Immature natural killer cell (primary cell): Measurements from ENCODE around the gene P2RY11. TPM values are rescaled to one million over a fixed set of nuclear protein-coding genes. Genes with fewer than 3 reads are reported as not detected.

Experiments used
- polyA plus RNA-seq, 3 donors: library from polyadenylated mRNA; unstranded; fragments of 300-500 nt; fragmentation: Illumina TruSeq; gene quantifications; one replicate each; pipeline ENCODE4 v1.2.3, GENCODE V29; 2021

The P2RY11 gene
- polyA plus RNA-seq, 3 donors from 2014 or later, result 2.6 to 26.7 (median 6.9) TPM

Other genes starting within 250 kb of the P2RY11 start
- 1 to 10 TPM; 1.9 to 3.7 (median 3.7) TPM for gene OLFM2, start 175.2 kb upstream of the P2RY11 start, polyA plus RNA-seq
- gene COL5A3, start 101.2 kb upstream of the P2RY11 start, polyA plus RNA-seq, result not detected
- gene RDH8, start 98.2 kb upstream of the P2RY11 start, polyA plus RNA-seq, result not detected
- gene SHFL, start 25.4 kb upstream of the P2RY11 start, polyA plus RNA-seq, result 10 to 100 TPM; 39.4 to 78.4 (median 44.2) TPM
- 1 to 10 TPM in 2 of 3 donors, under 1 TPM in 1; 0.53 to 1.9 (median 1.2) TPM for gene ANGPTL6, start 9.0 kb upstream of the P2RY11 start, polyA plus RNA-seq
- 10 to 100 TPM; 12.1 to 44.8 (median 18.4) TPM for gene PPAN, start 5.3 kb upstream of the P2RY11 start, polyA plus RNA-seq
- gene EIF3G, start 8.2 kb downstream of the P2RY11 start, polyA plus RNA-seq, result 100 to 1,000 TPM; 334 to 509 (median 485) TPM
- gene DNMT1, start 83.3 kb downstream of the P2RY11 start, polyA plus RNA-seq, result 100 to 1,000 TPM in 1 of 3 donors, 10 to 100 TPM in 2; 21.8 to 162 (median 43.3) TPM
- gene S1PR2, start 119.6 kb downstream of the P2RY11 start, polyA plus RNA-seq, result 1 to 10 TPM in 2 of 3 donors, under 1 TPM in 1; 0.79 to 2.7 (median 1.4) TPM
- 10 to 100 TPM; 24.3 to 42.6 (median 27.1) TPM for gene MRPL4, start 140.5 kb downstream of the P2RY11 start, polyA plus RNA-seq
- 10 to 100 TPM in 2 of 3 donors, 1 to 10 TPM in 1; 9.9 to 18.4 (median 18.0) TPM for gene ICAM1, start 159.4 kb downstream of the P2RY11 start, polyA plus RNA-seq
- 1 to 10 TPM in 1 of 3 donors, under 1 TPM in 1, not detected in 1; 0.63 to 1.1 TPM for gene ICAM4, start 175.3 kb downstream of the P2RY11 start, polyA plus RNA-seq
- not detected for gene ICAM5, start 178.3 kb downstream of the P2RY11 start, polyA plus RNA-seq
- gene ZGLP1, start 198.1 kb downstream of the P2RY11 start, polyA plus RNA-seq, result 1 to 10 TPM in 1 of 3 donors, under 1 TPM in 1, not detected in 1; 0.48 to 1.9 TPM
- gene FDX2, start 204.3 kb downstream of the P2RY11 start, polyA plus RNA-seq, result 10 to 100 TPM; 12.5 to 17.8 (median 16.6) TPM
- 10 to 100 TPM in 1 of 3 donors, 1 to 10 TPM in 2; 8.7 to 31.5 (median 9.7) TPM for gene RAVER1, start 221.8 kb downstream of the P2RY11 start, polyA plus RNA-seq
- 100 to 1,000 TPM; 263 to 292 (median 280) TPM for gene ICAM3, start 227.9 kb downstream of the P2RY11 start, polyA plus RNA-seq